ENCODE results near the gene TXN2.
A peak's percentile ranks its signal among the peaks of the same experiment; 100 is the strongest.
"Not testable (repeated sequence)": the region's sequence is repeated elsewhere in the genome, so short reads cannot be mapped to it uniquely, and the experiment has no call there.

Gene TXN2

GRCh38 chr22:36454916-36455570 lies 26.4 kb downstream of the TXN2 start:
- DNase-seq: peak; percentile 44

- no peak for DNase-seq
These were observed 27.5 kb downstream of the TXN2 start for GRCh38 chr22:36453855-36454378.

- not testable (repeated sequence) for DNase-seq
These were observed 28.3 kb downstream of the TXN2 start for GRCh38 chr22:36452978-36453607.

- DNase-seq: no peak
These were observed 29.0 kb downstream of the TXN2 start for GRCh38 chr22:36452250-36452977.

GRCh38 chr22:36450923-36451322 lies 30.5 kb downstream of the TXN2 start:
- DNase-seq: not testable (repeated sequence)

- DNase-seq: no peak
These were observed 31.8 kb downstream of the TXN2 start for GRCh38 chr22:36449596-36450175.

- no peak for DNase-seq
These were observed 33.8 kb downstream of the TXN2 start for GRCh38 chr22:36447632-36448031.

- no peak for DNase-seq
These were observed 36.2 kb downstream of the TXN2 start for GRCh38 chr22:36445158-36445668.

GRCh38 chr22:36443198-36443770 lies 38.2 kb downstream of the TXN2 start:
- DNase-seq: no peak

GRCh38 chr22:36442506-36443197 lies 38.8 kb downstream of the TXN2 start:
- DNase-seq: no peak

GRCh38 chr22:36440429-36441002 lies 40.9 kb downstream of the TXN2 start:
- no peak for DNase-seq

- no peak for DNase-seq
These were observed 41.8 kb downstream of the TXN2 start for GRCh38 chr22:36439481-36440271.

GRCh38 chr22:36435516-36436415 lies 45.7 kb downstream of the TXN2 start:
- DNase-seq: no peak

- DNase-seq: no peak
These were observed 47.9 kb downstream of the TXN2 start for GRCh38 chr22:36433318-36434231.

GRCh38 chr22:36432592-36433317 lies 48.7 kb downstream of the TXN2 start:
- DNase-seq: no peak

GRCh38 chr22:36431977-36432376 lies 49.5 kb downstream of the TXN2 start:
- no peak for DNase-seq

- DNase-seq: no peak
These were observed 50.6 kb downstream of the TXN2 start for GRCh38 chr22:36430863-36431262.

- DNase-seq: not testable (repeated sequence)
These were observed 53.5 kb downstream of the TXN2 start for GRCh38 chr22:36427952-36428351.

Measured in cortex of kidney (tissue), 1 donor.